Neural cell (in vitro differentiated cells): Measurements from ENCODE around the gene INA. TPM values are rescaled to one million over a fixed set of nuclear protein-coding genes. Genes with fewer than 3 reads are reported as not detected.

Experiments used
- H2AFZ ChIP-seq: fragments of 200-600, 300-800 bp; sonication (generic), shearing (Covaris generic); 2 replicates; pipeline ENCODE4 v1.6.0; 2014; ENCODE audit warnings: low read depth, mild to moderate bottlenecking, antibody characterized with exemption, low read length, moderate library complexity
- H3F3A ChIP-seq: fragments of 200-600 bp; shearing (Covaris generic); 2 replicates; pipeline ENCODE4 v1.6.1; 2016; ENCODE audit warnings: mild to moderate bottlenecking, moderate library complexity, mixed read lengths, antibody characterized with exemption, low read length; ENCODE audit not compliant: insufficient read depth, poor library complexity, severe bottlenecking
- H3K27ac ChIP-seq: fragments of 200-600, 300-800 bp; sonication (generic), shearing (Covaris generic); 2 replicates; pipeline ENCODE4 v1.5.1; 2014; ENCODE audit warnings: mild to moderate bottlenecking, low read length, moderate library complexity
- H3K27me3 ChIP-seq: fragments of 300-800, 200-600 bp; sonication (generic), shearing (Covaris generic); 2 replicates; pipeline ENCODE4 v1.6.0; 2014; ENCODE audit warnings: mild to moderate bottlenecking, low read depth, low read length, moderate library complexity; ENCODE audit not compliant: insufficient read depth
- H3K36me3 ChIP-seq: fragments of 300-800, 200-600 bp; sonication (generic), shearing (Covaris generic); 2 replicates; pipeline ENCODE4 v1.5.1; 2014; ENCODE audit warnings: mild to moderate bottlenecking, antibody characterized with exemption, low read length, moderate library complexity; ENCODE audit not compliant: insufficient read depth
- H3K4me2 ChIP-seq: fragments of 300-800, 200-600 bp; sonication (generic), shearing (Covaris generic); 2 replicates; pipeline ENCODE4 v1.6.0; 2014; ENCODE audit warnings: mild to moderate bottlenecking, low read length
- H3K4me3 ChIP-seq: fragments of 300-800, 200-600 bp; sonication (generic), shearing (Covaris generic); 2 replicates; pipeline ENCODE4 v1.5.1; 2014; ENCODE audit warnings: mild to moderate bottlenecking, low read length, moderate library complexity
- H3K79me2 ChIP-seq: fragments of 200-600 bp; shearing (Covaris generic); replicated peaks from 2 replicates; pipeline ENCODE4 v1.6.0; 2014; ENCODE audit warnings: mild to moderate bottlenecking, low read length, moderate library complexity; ENCODE audit not compliant: insufficient read depth
- H3K9ac ChIP-seq: fragments of 300-800, 200-600 bp; sonication (generic), shearing (Covaris generic); 2 replicates; pipeline ENCODE4 v1.6.1; 2016; ENCODE audit warnings: mild to moderate bottlenecking, low read length, mixed read lengths
- H3K9me2 ChIP-seq: fragments of 200-600 bp; shearing (Covaris generic); 2 replicates; pipeline ENCODE4 v1.6.1; 2016; ENCODE audit warnings: mild to moderate bottlenecking, low read length, mixed read lengths; ENCODE audit not compliant: insufficient read depth
- H3K9me3 ChIP-seq: fragments of 200-600, 300-800 bp; sonication (generic), shearing (Covaris generic); 2 replicates; pipeline ENCODE4 v1.6.1; 2016; ENCODE audit warnings: mild to moderate bottlenecking, mixed run types, low read length, moderate library complexity, mixed read lengths
- H4K20me1 ChIP-seq: fragments of 200-600 bp; shearing (Covaris generic); 2 replicates; pipeline ENCODE4 v1.6.1; 2016; ENCODE audit warnings: mild to moderate bottlenecking, mixed run types; ENCODE audit not compliant: insufficient read depth
- EP300 ChIP-seq: fragments of 450-650 bp; conservative IDR thresholded peaks from 2 replicates; pipeline ENCODE4 v1.6.1; 2014; ENCODE audit warnings: antibody characterized with exemption, mild to moderate bottlenecking, moderate library complexity; ENCODE audit not compliant: poor library complexity, severe bottlenecking
- EZH2 ChIP-seq: fragments of 200-600, 300-800 bp; shearing (Covaris generic), sonication (generic); IDR thresholded peaks from 2 replicates; pipeline ENCODE4 v1.6.1; 2014; ENCODE audit warnings: antibody characterized with exemption, low read length, borderline replicate concordance, mild to moderate bottlenecking; ENCODE audit not compliant: insufficient read depth, poor library complexity, severe bottlenecking
- MXI1 ChIP-seq: fragments of 450-650 bp; conservative IDR thresholded peaks from 2 replicates; pipeline ENCODE4 v1.6.1; 2014; ENCODE audit warnings: antibody characterized with exemption, mild to moderate bottlenecking; ENCODE audit not compliant: poor library complexity, severe bottlenecking
- POLR2AphosphoS5 ChIP-seq: IDR thresholded peaks from 2 replicates; pipeline ENCODE4 v1.6.1; 2012
- RAD21 ChIP-seq: fragments of 450-650 bp; conservative IDR thresholded peaks from 2 replicates; pipeline ENCODE4 v1.6.1; 2014; ENCODE audit warnings: antibody characterized with exemption, mild to moderate bottlenecking, moderate library complexity
- SMC3 ChIP-seq: fragments of 450-650 bp; conservative IDR thresholded peaks from 2 replicates; pipeline ENCODE4 v1.6.1; 2014; ENCODE audit warnings: antibody characterized with exemption, mild to moderate bottlenecking, moderate library complexity; ENCODE audit not compliant: poor library complexity
- TAF1 ChIP-seq: IDR thresholded peaks from 2 replicates; pipeline ENCODE4 v1.6.1; 2012; ENCODE audit warnings: low read depth
- polyA minus RNA-seq: library from RNA; depleted of rRNA, polyadenylated mRNA; stranded (reverse); fragments of >200 nt; gene quantifications from 2 replicates; pipeline ENCODE4 v1.2.3, GENCODE V29; 2014
- polyA plus RNA-seq: library from polyadenylated mRNA; depleted of rRNA; stranded (reverse); fragments of >200 nt; gene quantifications from 2 replicates; pipeline ENCODE4 v1.2.3, GENCODE V29; 2014
- TF ChIP-seq, protein P1 (sequence below): fragments of 450-650 bp; IDR thresholded peaks from 2 replicates; pipeline ENCODE4 v1.5.1; 2014; ENCODE audit warnings: antibody characterized with exemption, mild to moderate bottlenecking, moderate library complexity; ENCODE audit not compliant: poor library complexity, severe bottlenecking
- TF ChIP-seq, protein P2 (sequence below): IDR thresholded peaks from 2 replicates; pipeline ENCODE4 v1.6.1; 2012; ENCODE audit warnings: borderline replicate concordance

Gene INA
- polyA plus RNA-seq: 349 and 379 TPM in 2 replicates
- polyA minus RNA-seq: 425 and 498 TPM in 2 replicates

DNA sequence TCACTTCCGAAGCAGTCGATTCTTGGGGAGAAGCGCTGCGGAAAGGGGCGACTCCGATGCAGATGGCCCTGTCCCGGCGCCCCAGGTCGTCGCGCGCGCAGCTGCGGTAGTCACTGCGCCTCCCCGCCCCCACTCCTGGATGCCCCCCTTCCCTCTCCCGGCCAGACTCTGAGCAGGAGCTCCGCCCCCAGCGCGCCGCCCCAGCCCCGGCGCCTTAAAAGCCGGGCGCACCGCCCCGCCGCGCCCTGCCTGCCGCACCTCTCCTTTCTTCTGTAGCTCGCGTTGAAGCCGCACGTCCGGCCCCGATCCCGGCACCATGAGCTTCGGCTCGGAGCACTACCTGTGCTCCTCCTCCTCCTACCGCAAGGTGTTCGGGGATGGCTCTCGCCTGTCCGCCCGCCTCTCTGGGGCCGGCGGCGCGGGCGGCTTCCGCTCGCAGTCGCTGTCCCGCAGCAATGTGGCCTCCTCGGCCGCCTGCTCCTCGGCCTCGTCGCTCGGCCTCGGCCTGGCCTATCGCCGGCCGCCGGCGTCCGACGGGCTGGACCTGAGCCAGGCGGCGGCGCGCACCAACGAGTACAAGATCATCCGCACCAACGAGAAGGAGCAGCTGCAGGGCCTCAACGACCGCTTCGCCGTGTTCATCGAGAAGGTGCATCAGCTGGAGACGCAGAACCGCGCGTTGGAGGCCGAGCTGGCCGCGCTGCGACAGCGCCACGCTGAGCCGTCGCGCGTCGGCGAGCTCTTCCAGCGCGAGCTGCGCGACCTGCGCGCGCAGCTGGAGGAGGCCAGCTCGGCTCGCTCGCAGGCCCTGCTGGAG lies at the start of gene INA:
INA (plus strand) TSS at position 243 of the 817 bp plus-strand sequence; CDS start at position 317, 74 bp downstream.
- Histone ChIP-seq H3K9me2 (no peaks in the 10 kb centered on the region), H3K27me3 (peaks cover 10% of the 10 kb centered on the region), H3K27ac (peak within 1 kb of the TSS; percentile 92), H3F3A (no peaks in the 10 kb centered on the region), H3K4me3 (peak within 1 kb of the TSS; percentile 97), H3K4me2 (peak within 1 kb of the TSS; percentile 53), H4K20me1 (peaks cover 10% of the 10 kb centered on the region), H2AFZ (peak within 1 kb of the TSS; percentile 71), H3K36me3 (no peaks in the 10 kb centered on the region), H3K9me3 (no peaks in the 10 kb centered on the region), H3K79me2 (peaks cover 58% of the 10 kb centered on the region), H3K9ac (peak within 1 kb of the TSS; percentile 97)
- TF ChIP-seq TAF1 (peak; percentile 95), SMC3 (peak; percentile 37), EZH2 (no peak), RAD21 (peak; percentile 50), MXI1 (peak; percentile 80), EP300 (peak; percentile 31), POLR2AphosphoS5 (peak; percentile 98)
- TF ChIP-seq, protein P1, sequence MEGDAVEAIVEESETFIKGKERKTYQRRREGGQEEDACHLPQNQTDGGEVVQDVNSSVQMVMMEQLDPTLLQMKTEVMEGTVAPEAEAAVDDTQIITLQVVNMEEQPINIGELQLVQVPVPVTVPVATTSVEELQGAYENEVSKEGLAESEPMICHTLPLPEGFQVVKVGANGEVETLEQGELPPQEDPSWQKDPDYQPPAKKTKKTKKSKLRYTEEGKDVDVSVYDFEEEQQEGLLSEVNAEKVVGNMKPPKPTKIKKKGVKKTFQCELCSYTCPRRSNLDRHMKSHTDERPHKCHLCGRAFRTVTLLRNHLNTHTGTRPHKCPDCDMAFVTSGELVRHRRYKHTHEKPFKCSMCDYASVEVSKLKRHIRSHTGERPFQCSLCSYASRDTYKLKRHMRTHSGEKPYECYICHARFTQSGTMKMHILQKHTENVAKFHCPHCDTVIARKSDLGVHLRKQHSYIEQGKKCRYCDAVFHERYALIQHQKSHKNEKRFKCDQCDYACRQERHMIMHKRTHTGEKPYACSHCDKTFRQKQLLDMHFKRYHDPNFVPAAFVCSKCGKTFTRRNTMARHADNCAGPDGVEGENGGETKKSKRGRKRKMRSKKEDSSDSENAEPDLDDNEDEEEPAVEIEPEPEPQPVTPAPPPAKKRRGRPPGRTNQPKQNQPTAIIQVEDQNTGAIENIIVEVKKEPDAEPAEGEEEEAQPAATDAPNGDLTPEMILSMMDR: peak; percentile 55
- TF ChIP-seq, protein P2, sequence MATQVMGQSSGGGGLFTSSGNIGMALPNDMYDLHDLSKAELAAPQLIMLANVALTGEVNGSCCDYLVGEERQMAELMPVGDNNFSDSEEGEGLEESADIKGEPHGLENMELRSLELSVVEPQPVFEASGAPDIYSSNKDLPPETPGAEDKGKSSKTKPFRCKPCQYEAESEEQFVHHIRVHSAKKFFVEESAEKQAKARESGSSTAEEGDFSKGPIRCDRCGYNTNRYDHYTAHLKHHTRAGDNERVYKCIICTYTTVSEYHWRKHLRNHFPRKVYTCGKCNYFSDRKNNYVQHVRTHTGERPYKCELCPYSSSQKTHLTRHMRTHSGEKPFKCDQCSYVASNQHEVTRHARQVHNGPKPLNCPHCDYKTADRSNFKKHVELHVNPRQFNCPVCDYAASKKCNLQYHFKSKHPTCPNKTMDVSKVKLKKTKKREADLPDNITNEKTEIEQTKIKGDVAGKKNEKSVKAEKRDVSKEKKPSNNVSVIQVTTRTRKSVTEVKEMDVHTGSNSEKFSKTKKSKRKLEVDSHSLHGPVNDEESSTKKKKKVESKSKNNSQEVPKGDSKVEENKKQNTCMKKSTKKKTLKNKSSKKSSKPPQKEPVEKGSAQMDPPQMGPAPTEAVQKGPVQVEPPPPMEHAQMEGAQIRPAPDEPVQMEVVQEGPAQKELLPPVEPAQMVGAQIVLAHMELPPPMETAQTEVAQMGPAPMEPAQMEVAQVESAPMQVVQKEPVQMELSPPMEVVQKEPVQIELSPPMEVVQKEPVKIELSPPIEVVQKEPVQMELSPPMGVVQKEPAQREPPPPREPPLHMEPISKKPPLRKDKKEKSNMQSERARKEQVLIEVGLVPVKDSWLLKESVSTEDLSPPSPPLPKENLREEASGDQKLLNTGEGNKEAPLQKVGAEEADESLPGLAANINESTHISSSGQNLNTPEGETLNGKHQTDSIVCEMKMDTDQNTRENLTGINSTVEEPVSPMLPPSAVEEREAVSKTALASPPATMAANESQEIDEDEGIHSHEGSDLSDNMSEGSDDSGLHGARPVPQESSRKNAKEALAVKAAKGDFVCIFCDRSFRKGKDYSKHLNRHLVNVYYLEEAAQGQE: peak; percentile 91

DNA sequence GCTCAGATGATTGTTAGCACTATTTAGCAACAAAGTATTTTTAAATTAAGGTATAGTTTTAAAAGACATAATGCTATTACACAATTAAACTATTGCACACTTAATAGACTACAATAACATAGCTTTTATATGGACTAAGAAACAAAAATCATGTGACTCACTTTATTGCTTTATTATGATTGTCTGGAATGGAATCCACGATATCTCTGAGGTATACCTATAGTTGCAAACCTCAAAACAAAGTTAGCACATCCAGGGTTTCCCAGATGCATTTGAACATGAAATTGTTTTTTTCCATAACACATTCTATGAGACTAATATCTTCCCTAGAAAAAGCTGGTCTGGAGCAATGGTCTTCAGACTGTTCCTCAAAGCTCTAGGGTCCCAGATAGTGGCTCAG lies 49.5 kb upstream of the INA start:
- H3K27me3 ChIP-seq: no peaks in the 10 kb centered on the region
- H3K4me2 ChIP-seq: no peak overlapping the region
- no peak overlapping the region for H3K27ac ChIP-seq
- TF ChIP-seq EP300: no peak
- no peak for TF ChIP-seq MXI1
- TF ChIP-seq RAD21: no peak
- no peak for TF ChIP-seq EZH2
- no peak overlapping the region for H2AFZ ChIP-seq
- no peaks in the 10 kb centered on the region for H3K79me2 ChIP-seq
- no peaks in the 10 kb centered on the region for H3K9me2 ChIP-seq
- H3F3A ChIP-seq: no peaks in the 10 kb centered on the region
- H4K20me1 ChIP-seq: no peaks in the 10 kb centered on the region
- no peak overlapping the region for H3K4me3 ChIP-seq
- H3K36me3 ChIP-seq: no peaks in the 10 kb centered on the region
- H3K9me3 ChIP-seq: peaks cover 6% of the 10 kb centered on the region
- no peak overlapping the region for H3K9ac ChIP-seq
